Measurements from ENCODE around the gene SLC16A14.

Gene SLC16A14

DNA sequence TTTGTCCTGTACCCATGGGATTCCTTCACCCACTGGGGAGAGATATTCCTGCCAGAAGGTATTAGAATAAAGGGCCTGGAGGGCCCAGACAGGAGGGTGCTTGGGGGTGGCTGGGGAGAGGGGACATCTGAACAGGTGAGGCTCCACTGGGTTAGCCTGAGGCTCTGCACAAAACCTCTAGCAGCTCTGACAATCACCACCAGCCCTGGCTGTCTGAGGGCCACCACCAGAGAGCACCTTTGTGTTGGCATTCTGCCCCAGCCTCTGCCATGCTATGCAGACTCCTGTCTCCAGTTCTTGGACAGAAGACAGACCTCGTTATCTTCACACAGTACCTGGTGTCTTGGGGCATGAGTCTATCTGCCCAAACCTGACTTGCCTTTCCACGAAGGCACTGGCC, 25.3 kb downstream of the SLC16A14 start:
- no peak overlapping the region for H3K4me3 ChIP-seq (ENCODE audit: control insufficient read depth in 1 of 7, extremely low read depth in 1 of 7, insufficient read depth in 4 of 7, low read depth in 2 of 7, low read length in 6 of 7)
- WGBS (ENCODE audit: insufficient coverage): 94% methylated on average over 2 of the region's 2 CpGs
- H3K4me1 ChIP-seq (ENCODE audit: control extremely low read depth in 1 of 4, control insufficient read depth in 4 of 4, insufficient read depth in 4 of 4, low read length in 3 of 4): no peaks in the 10 kb centered on the region
- H3K27me3 ChIP-seq (replicated peaks in 2 of 5; ENCODE audit: control insufficient read depth in 4 of 5, insufficient read depth in 5 of 5, low read length in 4 of 5): no peaks in the 10 kb centered on the region
- POLR2A ChIA-PET: no interaction called here
- no peak overlapping the region for H3K27ac ChIP-seq (ENCODE audit: insufficient read depth in 1 of 2, low read depth in 1 of 2, low read length in 2 of 2, poor library complexity in 1 of 2, severe bottlenecking in 2 of 2)
- peaks cover 0 to 15% (median 1%) of the 10 kb centered on the region in 4 experiments for H3K36me3 ChIP-seq (ENCODE audit: control insufficient read depth in 4 of 4, insufficient read depth in 4 of 4, low read length in 3 of 4)
- CTCF ChIA-PET: interaction anchor here (1.4 to 1.6 kb wide), 2 partner anchors 10 to 23 kb away, joined by 3 to 5 read pairs; no protein-coding TSS in a partner anchor
- DNase-seq: no peak
- no peaks in the 10 kb centered on the region for H3K9me3 ChIP-seq (ENCODE audit: control extremely low read depth in 1 of 5, control insufficient read depth in 4 of 5, insufficient read depth in 2 of 5, low read depth in 1 of 5, low read length in 4 of 5)

- no peak overlapping the region for H3K27ac ChIP-seq (ENCODE audit: insufficient read depth in 1 of 2, low read depth in 1 of 2, low read length in 2 of 2, poor library complexity in 1 of 2, severe bottlenecking in 2 of 2)
- CTCF ChIA-PET: interaction anchor here (1.4 to 1.6 kb wide), 2 partner anchors 11 to 24 kb away, joined by 3 to 5 read pairs; no protein-coding TSS in a partner anchor
- no peak for DNase-seq
- H3K4me1 ChIP-seq (ENCODE audit: control extremely low read depth in 1 of 4, control insufficient read depth in 4 of 4, insufficient read depth in 4 of 4, low read length in 3 of 4): no peaks in the 10 kb centered on the region
- WGBS (ENCODE audit: insufficient coverage): 100% methylated on average over 5 of the region's 5 CpGs
- H3K36me3 ChIP-seq (ENCODE audit: control insufficient read depth in 4 of 4, insufficient read depth in 4 of 4, low read length in 3 of 4): peaks cover 0 to 15% (median 1%) of the 10 kb centered on the region in 4 experiments
- POLR2A ChIA-PET: no interaction called here
- H3K9me3 ChIP-seq (ENCODE audit: control extremely low read depth in 1 of 5, control insufficient read depth in 4 of 5, insufficient read depth in 2 of 5, low read depth in 1 of 5, low read length in 4 of 5): no peaks in the 10 kb centered on the region
- H3K27me3 ChIP-seq (replicated peaks in 2 of 5; ENCODE audit: control insufficient read depth in 4 of 5, insufficient read depth in 5 of 5, low read length in 4 of 5): no peaks in the 10 kb centered on the region
- no peak overlapping the region for H3K4me3 ChIP-seq (ENCODE audit: control insufficient read depth in 1 of 7, extremely low read depth in 1 of 7, insufficient read depth in 4 of 7, low read depth in 2 of 7, low read length in 6 of 7)
Measured at GRCh38 chr2:230043025-230043424, 25.7 kb downstream of the SLC16A14 start.

DNA sequence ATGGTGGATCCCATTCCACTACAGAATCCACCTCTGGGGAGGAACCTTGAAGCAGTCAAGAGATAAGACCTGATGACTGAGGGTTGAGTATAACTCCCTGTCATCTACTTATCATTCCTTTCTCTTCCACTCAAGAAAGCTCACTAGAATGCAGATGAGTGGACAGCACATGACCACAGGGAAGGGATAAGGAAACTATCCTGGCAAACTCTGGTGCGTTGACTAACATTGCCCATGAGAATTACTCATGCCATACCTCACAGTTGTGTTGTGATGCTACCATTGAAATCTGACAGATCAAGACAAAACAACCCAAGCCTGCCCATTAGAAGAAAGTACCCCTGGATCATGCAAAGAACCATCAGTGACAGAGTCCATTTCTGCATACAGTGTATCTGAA, 26.5 kb downstream of the SLC16A14 start:
- H3K36me3 ChIP-seq (ENCODE audit: control insufficient read depth in 4 of 4, insufficient read depth in 4 of 4, low read length in 3 of 4): peaks cover 0 to 15% (median 1%) of the 10 kb centered on the region in 4 experiments
- no peak overlapping the region for H3K27ac ChIP-seq (ENCODE audit: insufficient read depth in 1 of 2, low read depth in 1 of 2, low read length in 2 of 2, poor library complexity in 1 of 2, severe bottlenecking in 2 of 2)
- DNase-seq: no peak
- H3K9me3 ChIP-seq (ENCODE audit: control extremely low read depth in 1 of 5, control insufficient read depth in 4 of 5, insufficient read depth in 2 of 5, low read depth in 1 of 5, low read length in 4 of 5): no peaks in the 10 kb centered on the region
- 100% methylated on average over 1 of the region's 1 CpG for WGBS (ENCODE audit: insufficient coverage)
- H3K4me1 ChIP-seq (ENCODE audit: control extremely low read depth in 1 of 4, control insufficient read depth in 4 of 4, insufficient read depth in 4 of 4, low read length in 3 of 4): no peaks in the 10 kb centered on the region
- no peaks in the 10 kb centered on the region for H3K27me3 ChIP-seq (replicated peaks in 2 of 5; ENCODE audit: control insufficient read depth in 4 of 5, insufficient read depth in 5 of 5, low read length in 4 of 5)
- ChIA-PET POLR2A (no interaction called here), CTCF (interaction anchor here (1.1 to 1.6 kb wide), 3 partner anchors 8 to 25 kb away, joined by 3 to 5 read pairs (median 3); no protein-coding TSS in a partner anchor)
- H3K4me3 ChIP-seq (ENCODE audit: control insufficient read depth in 1 of 7, extremely low read depth in 1 of 7, insufficient read depth in 4 of 7, low read depth in 2 of 7, low read length in 6 of 7): no peak overlapping the region

DNA sequence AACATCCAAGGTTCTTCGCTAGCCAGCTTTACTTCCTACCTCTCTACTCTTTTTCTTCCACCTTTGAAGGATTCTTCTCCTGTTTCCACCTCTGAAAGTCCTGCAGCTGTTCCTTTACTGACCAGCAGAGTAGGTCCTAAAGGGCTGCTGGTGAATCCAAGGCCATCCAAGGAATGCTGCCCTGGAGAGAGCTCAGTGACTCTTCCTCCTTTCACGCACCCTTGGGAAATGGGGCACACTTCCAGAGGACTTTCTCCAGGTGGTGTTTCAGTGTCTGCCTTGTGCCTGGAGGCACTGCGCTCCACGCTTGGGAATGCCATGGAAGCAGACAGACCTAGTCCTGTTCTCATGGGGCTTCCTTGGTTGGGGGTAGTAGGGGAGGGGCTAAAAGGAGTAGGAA, 45.4 kb downstream of the SLC16A14 start:
- WGBS (ENCODE audit: insufficient coverage): 95% methylated on average over 4 of the region's 4 CpGs
- H3K4me1 ChIP-seq (ENCODE audit: control extremely low read depth in 1 of 4, control insufficient read depth in 4 of 4, insufficient read depth in 4 of 4, low read length in 3 of 4): no peaks in the 10 kb centered on the region
- H3K4me3 ChIP-seq (ENCODE audit: control insufficient read depth in 1 of 7, extremely low read depth in 1 of 7, insufficient read depth in 4 of 7, low read depth in 2 of 7, low read length in 6 of 7): no peak overlapping the region
- H3K36me3 ChIP-seq (ENCODE audit: control insufficient read depth in 4 of 4, insufficient read depth in 4 of 4, low read length in 3 of 4): no peaks in the 10 kb centered on the region
- DNase-seq: no peak
- no peak overlapping the region for H3K27ac ChIP-seq (ENCODE audit: insufficient read depth in 1 of 2, low read depth in 1 of 2, low read length in 2 of 2, poor library complexity in 1 of 2, severe bottlenecking in 2 of 2)
- H3K9me3 ChIP-seq (ENCODE audit: control extremely low read depth in 1 of 5, control insufficient read depth in 4 of 5, insufficient read depth in 2 of 5, low read depth in 1 of 5, low read length in 4 of 5): no peaks in the 10 kb centered on the region
- POLR2A ChIA-PET: no interaction called here
- H3K27me3 ChIP-seq (replicated peaks in 2 of 5; ENCODE audit: control insufficient read depth in 4 of 5, insufficient read depth in 5 of 5, low read length in 4 of 5): no peaks in the 10 kb centered on the region
- CTCF ChIA-PET: interaction anchor here (1.5 to 2.3 kb wide), 5 partner anchors 15 to 138 kb away, joined by 3 to 10 read pairs (median 8); no protein-coding TSS in a partner anchor

GRCh38 chr2:230019742-230020141, 49.0 kb downstream of the SLC16A14 start:
- H3K4me1 ChIP-seq (ENCODE audit: control extremely low read depth in 1 of 4, control insufficient read depth in 4 of 4, insufficient read depth in 4 of 4, low read length in 3 of 4): no peaks in the 10 kb centered on the region
- ChIA-PET CTCF (interaction anchor here (1.1 kb wide), 1 partner anchor 10 kb away, joined by 3 read pairs; no protein-coding TSS in a partner anchor), POLR2A (no interaction called here)
- WGBS (ENCODE audit: insufficient coverage): 89% methylated on average over 2 of the region's 3 CpGs
- peaks cover 0 to 2% (median 0%) of the 10 kb centered on the region in 5 experiments for H3K9me3 ChIP-seq (ENCODE audit: control extremely low read depth in 1 of 5, control insufficient read depth in 4 of 5, insufficient read depth in 2 of 5, low read depth in 1 of 5, low read length in 4 of 5)
- no peak overlapping the region for H3K27ac ChIP-seq (ENCODE audit: insufficient read depth in 1 of 2, low read depth in 1 of 2, low read length in 2 of 2, poor library complexity in 1 of 2, severe bottlenecking in 2 of 2)
- no peaks in the 10 kb centered on the region for H3K27me3 ChIP-seq (replicated peaks in 2 of 5; ENCODE audit: control insufficient read depth in 4 of 5, insufficient read depth in 5 of 5, low read length in 4 of 5)
- DNase-seq: no peak
- no peaks in the 10 kb centered on the region for H3K36me3 ChIP-seq (ENCODE audit: control insufficient read depth in 4 of 4, insufficient read depth in 4 of 4, low read length in 3 of 4)
- no peak overlapping the region for H3K4me3 ChIP-seq (ENCODE audit: control insufficient read depth in 1 of 7, extremely low read depth in 1 of 7, insufficient read depth in 4 of 7, low read depth in 2 of 7, low read length in 6 of 7)

GRCh38 chr2:230018153-230018552, 50.6 kb downstream of the SLC16A14 start:
- Histone ChIP-seq H3K9me3 (ENCODE audit: control extremely low read depth in 1 of 5, control insufficient read depth in 4 of 5, insufficient read depth in 2 of 5, low read depth in 1 of 5, low read length in 4 of 5) (peaks cover 0 to 2% (median 0%) of the 10 kb centered on the region in 5 experiments), H3K4me3 (ENCODE audit: control insufficient read depth in 1 of 7, extremely low read depth in 1 of 7, insufficient read depth in 4 of 7, low read depth in 2 of 7, low read length in 6 of 7) (no peak overlapping the region), H3K36me3 (ENCODE audit: control insufficient read depth in 4 of 4, insufficient read depth in 4 of 4, low read length in 3 of 4) (no peaks in the 10 kb centered on the region), H3K27ac (ENCODE audit: insufficient read depth in 1 of 2, low read depth in 1 of 2, low read length in 2 of 2, poor library complexity in 1 of 2, severe bottlenecking in 2 of 2) (no peak overlapping the region), H3K4me1 (ENCODE audit: control extremely low read depth in 1 of 4, control insufficient read depth in 4 of 4, insufficient read depth in 4 of 4, low read length in 3 of 4) (no peaks in the 10 kb centered on the region), H3K27me3 (replicated peaks in 2 of 5; ENCODE audit: control insufficient read depth in 4 of 5, insufficient read depth in 5 of 5, low read length in 4 of 5) (no peaks in the 10 kb centered on the region)
- POLR2A ChIA-PET: no interaction called here
- CTCF ChIA-PET: interaction anchor here (1.8 kb wide), 1 partner anchor 9 kb away, joined by 4 read pairs; no protein-coding TSS in a partner anchor
- WGBS (ENCODE audit: insufficient coverage): 90% methylated on average over 2 of the region's 4 CpGs
- DNase-seq: no peak

- no peaks in the 10 kb centered on the region for H3K4me1 ChIP-seq (ENCODE audit: control extremely low read depth in 1 of 4, control insufficient read depth in 4 of 4, insufficient read depth in 4 of 4, low read length in 3 of 4)
- H3K9me3 ChIP-seq (ENCODE audit: control extremely low read depth in 1 of 5, control insufficient read depth in 4 of 5, insufficient read depth in 2 of 5, low read depth in 1 of 5, low read length in 4 of 5): peaks cover 0 to 2% (median 0%) of the 10 kb centered on the region in 5 experiments
- CTCF ChIA-PET: interaction anchor here (0.6 kb wide), 1 partner anchor 199 kb away, joined by 3 read pairs; no protein-coding TSS in a partner anchor
- no peak overlapping the region for H3K27ac ChIP-seq (ENCODE audit: insufficient read depth in 1 of 2, low read depth in 1 of 2, low read length in 2 of 2, poor library complexity in 1 of 2, severe bottlenecking in 2 of 2)
- no peak for DNase-seq
- POLR2A ChIA-PET: no interaction called here
- H3K36me3 ChIP-seq (ENCODE audit: control insufficient read depth in 4 of 4, insufficient read depth in 4 of 4, low read length in 3 of 4): no peaks in the 10 kb centered on the region
- no peaks in the 10 kb centered on the region for H3K27me3 ChIP-seq (replicated peaks in 2 of 5; ENCODE audit: control insufficient read depth in 4 of 5, insufficient read depth in 5 of 5, low read length in 4 of 5)
- no peak overlapping the region for H3K4me3 ChIP-seq (ENCODE audit: control insufficient read depth in 1 of 7, extremely low read depth in 1 of 7, insufficient read depth in 4 of 7, low read depth in 2 of 7, low read length in 6 of 7)
Measured at GRCh38 chr2:230016844-230017243, 51.9 kb downstream of the SLC16A14 start.
